ENCODE results near the gene TCERG1L.
A peak's percentile ranks its signal among the peaks of the same experiment; 100 is the strongest.
"Not testable (repeated sequence)": the region's sequence is repeated elsewhere in the genome, so short reads cannot be mapped to it uniquely, and the experiment has no call there.

The TCERG1L gene

GRCh38 chr10:131246775-131247174 lies 64.7 kb downstream of the TCERG1L start:
- DNase-seq = no peak

- no peak for DNase-seq
Measured at GRCh38 chr10:131246089-131246488, 65.4 kb downstream of the TCERG1L start.

- DNase-seq = no peak
Measured at GRCh38 chr10:131245475-131246059, 66.0 kb downstream of the TCERG1L start.

GRCh38 chr10:131244836-131245235 lies 66.7 kb downstream of the TCERG1L start:
- DNase-seq = no peak

GRCh38 chr10:131243076-131243475 lies 68.4 kb downstream of the TCERG1L start:
- DNase-seq = no peak

- no peak for DNase-seq
Measured at GRCh38 chr10:131242007-131242406, 69.5 kb downstream of the TCERG1L start.

- DNase-seq = no peak
Measured at GRCh38 chr10:131240691-131241090, 70.8 kb downstream of the TCERG1L start.

GRCh38 chr10:131239926-131240325 lies 71.6 kb downstream of the TCERG1L start:
- DNase-seq = no peak

GRCh38 chr10:131239450-131239849 lies 72.1 kb downstream of the TCERG1L start:
- DNase-seq = no peak

GRCh38 chr10:131238669-131239280 lies 72.7 kb downstream of the TCERG1L start:
- no peak for DNase-seq

GRCh38 chr10:131237991-131238651 lies 73.4 kb downstream of the TCERG1L start:
- no peak for DNase-seq

GRCh38 chr10:131234606-131235005 lies 76.9 kb downstream of the TCERG1L start:
- not testable (repeated sequence) for DNase-seq

- no peak for DNase-seq
Measured at GRCh38 chr10:131233611-131234258, 77.8 kb downstream of the TCERG1L start.

GRCh38 chr10:131231965-131232541 lies 79.5 kb downstream of the TCERG1L start:
- DNase-seq = peak; percentile 33

GRCh38 chr10:131231323-131231964 lies 80.1 kb downstream of the TCERG1L start:
- DNase-seq = no peak

GRCh38 chr10:131230641-131231322 lies 80.7 kb downstream of the TCERG1L start:
- no peak for DNase-seq

- no peak for DNase-seq
Measured at GRCh38 chr10:131230166-131230565, 81.4 kb downstream of the TCERG1L start.

GRCh38 chr10:131227163-131227740 lies 84.3 kb downstream of the TCERG1L start:
- DNase-seq = no peak

GRCh38 chr10:131226446-131227162 lies 84.9 kb downstream of the TCERG1L start:
- DNase-seq = no peak

- no peak for DNase-seq
Measured at GRCh38 chr10:131224106-131224505, 87.4 kb downstream of the TCERG1L start.

- DNase-seq = no peak
Measured at GRCh38 chr10:131223422-131223821, 88.1 kb downstream of the TCERG1L start.
